GM12875 (cell line): ENCODE results near the gene RTEL1.

ENCODE experiments used
- H3K4me3 ChIP-seq: one replicate; pipeline ENCODE4 v1.5.1; 2011; ENCODE audit warnings: low read depth, low read length, control low read depth
- TF ChIP-seq, protein P1 (sequence below): IDR thresholded peaks from 2 replicates; pipeline ENCODE4 v1.5.1; 2011; ENCODE audit warnings: low read depth, mild to moderate bottlenecking, control low read depth, inconsistent platforms, low read length, moderate library complexity, borderline replicate concordance; ENCODE audit not compliant: insufficient read depth

Gene RTEL1

DNA sequence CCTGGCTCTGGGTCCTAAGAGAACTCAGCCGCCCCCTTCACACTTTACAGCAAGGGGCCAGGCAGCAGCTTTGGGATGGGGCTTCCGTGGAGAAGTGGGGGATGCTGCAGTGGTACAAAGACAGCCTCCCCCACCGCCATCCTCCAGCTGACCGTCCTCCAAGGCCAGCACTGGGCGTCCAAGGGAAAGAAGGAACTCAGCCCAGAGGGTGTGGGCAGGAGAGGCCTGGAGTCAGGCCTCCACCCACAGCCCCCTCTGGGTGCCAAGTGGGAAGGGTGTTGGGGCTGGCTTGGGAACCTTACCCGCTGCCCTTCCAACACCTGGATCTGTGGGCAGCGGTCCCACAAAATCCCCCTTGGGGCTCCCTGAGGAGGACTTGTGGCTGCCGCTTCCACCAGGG lies 18.0 kb upstream of the RTEL1 start:
- H3K4me3 ChIP-seq, result no peak overlapping the region
- TF ChIP-seq, protein P1, sequence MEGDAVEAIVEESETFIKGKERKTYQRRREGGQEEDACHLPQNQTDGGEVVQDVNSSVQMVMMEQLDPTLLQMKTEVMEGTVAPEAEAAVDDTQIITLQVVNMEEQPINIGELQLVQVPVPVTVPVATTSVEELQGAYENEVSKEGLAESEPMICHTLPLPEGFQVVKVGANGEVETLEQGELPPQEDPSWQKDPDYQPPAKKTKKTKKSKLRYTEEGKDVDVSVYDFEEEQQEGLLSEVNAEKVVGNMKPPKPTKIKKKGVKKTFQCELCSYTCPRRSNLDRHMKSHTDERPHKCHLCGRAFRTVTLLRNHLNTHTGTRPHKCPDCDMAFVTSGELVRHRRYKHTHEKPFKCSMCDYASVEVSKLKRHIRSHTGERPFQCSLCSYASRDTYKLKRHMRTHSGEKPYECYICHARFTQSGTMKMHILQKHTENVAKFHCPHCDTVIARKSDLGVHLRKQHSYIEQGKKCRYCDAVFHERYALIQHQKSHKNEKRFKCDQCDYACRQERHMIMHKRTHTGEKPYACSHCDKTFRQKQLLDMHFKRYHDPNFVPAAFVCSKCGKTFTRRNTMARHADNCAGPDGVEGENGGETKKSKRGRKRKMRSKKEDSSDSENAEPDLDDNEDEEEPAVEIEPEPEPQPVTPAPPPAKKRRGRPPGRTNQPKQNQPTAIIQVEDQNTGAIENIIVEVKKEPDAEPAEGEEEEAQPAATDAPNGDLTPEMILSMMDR, result no peak

DNA sequence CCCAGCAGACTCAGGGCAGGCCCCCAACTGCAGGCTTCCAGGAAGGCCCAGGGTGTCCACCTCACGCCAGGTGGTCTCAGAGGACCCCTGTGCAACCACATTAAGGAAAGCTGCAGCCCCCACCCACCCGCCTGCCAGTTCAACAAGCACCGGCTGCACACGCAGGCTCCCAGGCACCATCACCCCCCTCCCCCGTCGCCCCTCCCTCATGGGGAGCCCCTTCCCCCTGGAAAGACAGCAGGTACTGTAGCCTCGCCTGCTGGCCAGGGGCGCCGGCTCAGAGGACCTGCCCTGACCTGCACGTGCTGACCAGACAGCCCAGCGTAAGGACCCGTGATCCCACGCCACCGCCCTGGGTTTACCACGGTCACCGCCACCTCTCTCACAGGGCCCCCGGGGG lies 17.4 kb upstream of the RTEL1 start:
- peak overlapping the region; percentile 17 for H3K4me3 ChIP-seq

DNA sequence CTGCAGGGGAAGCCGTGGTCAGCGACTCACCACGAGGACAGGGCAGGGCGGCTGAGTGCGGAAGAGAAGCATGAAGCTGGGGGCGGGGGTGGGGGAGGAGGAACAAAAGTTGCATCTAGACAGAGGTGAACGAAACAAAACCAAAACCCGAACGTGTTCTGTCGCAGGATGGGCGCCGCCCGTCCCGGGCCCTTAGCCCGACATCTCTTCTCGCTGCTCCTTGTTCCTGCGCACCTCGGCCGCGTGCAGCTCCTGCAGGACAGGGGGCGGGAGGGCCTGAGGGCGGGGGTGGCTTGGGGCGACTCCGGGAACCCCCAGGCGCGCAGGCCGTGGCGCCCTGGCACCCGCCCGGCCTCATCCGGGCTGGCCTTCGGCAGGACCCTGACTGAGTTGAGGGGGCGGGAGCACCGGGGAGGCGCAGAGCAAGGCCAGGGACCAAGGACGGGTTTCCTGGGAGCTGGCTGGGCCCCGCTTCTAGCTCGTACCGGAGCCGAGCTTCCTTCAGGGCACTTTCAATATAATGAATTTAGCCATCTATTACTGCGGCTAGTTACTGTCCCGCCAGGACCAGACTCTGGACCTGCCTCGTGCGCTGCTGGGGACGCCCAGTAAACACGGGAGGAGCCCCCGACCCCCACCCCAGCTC lies 16.8 kb upstream of the RTEL1 start:
- TF ChIP-seq, protein P1, result no peak
- H3K4me3 ChIP-seq, result peak overlapping the region; percentile 46

DNA sequence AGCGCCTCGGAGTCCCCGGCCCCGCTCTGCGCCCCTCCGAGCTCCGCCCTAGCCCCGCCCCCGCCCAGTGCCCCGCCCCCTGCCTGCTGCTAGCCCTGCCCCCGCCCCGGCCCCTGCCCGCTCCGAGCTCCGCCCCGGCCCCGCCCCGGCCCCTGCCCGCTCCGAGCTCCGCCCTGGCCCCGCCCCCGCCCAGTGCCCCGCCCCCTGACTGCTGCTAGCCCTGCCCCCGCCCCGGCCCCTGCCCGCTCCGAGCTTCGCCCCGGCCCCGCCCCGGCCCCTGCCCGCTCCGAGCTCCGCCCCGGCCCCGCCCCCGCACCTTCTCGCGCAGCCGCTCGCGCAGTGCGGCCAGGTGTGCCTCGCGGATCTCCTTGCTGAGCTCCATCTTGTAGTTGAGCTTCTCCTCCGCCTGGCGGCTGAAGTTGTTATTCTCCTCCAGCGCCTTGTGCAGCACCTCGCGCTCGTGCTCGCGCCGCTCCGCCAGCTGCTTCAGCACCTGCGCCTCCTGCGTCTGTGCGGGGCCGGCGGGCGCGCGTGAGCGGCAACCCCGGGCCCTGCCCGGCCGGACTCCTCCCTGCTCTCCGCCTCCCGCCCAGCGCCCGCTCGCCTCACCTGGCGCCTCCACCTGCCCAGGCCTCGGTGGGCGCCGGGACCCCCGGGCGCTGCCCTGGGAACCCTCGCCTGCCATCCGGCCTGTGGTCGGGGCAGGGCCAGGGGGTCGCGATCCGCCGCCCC lies 16.2 kb upstream of the RTEL1 start:
- TF ChIP-seq, protein P1, result peak; percentile 54

DNA sequence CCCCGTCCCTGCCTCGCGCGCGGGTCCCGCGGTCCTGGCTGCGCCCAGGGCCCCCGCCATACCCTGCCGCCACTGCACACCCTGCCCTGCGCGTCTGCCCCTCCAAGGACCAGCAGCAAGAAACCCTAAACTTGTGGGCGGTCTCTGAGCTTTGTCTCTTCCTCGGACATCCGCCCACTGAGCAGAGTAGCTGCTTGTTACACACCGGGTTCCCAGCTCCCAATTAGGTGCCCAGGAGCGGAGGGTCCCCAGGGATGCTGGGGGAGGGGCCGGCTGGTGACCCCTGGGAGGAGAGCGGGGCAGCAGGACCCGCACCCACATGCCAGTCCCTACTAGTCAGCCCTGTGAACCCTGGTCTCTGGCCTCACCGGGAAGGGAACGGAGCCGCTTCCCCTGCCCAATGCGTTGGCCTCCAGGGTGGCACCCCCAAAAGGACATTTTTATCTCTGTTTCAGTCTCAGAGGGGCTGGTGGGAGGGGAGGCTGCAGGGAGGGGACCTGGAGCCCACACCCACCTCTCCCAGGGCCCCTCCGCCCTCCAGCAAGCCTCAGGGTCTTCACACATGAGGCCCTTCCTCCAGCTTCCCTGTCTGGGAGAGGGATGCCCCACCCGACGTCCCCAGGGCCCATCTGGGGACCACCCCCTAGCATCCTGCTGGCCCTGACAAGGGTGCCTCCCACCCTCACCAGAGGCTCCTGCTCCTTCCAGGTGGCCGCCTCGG lies 15.4 kb upstream of the RTEL1 start:
- TF ChIP-seq, protein P1, result no peak
- H3K4me3 ChIP-seq, result peak overlapping the region; percentile 40

More for the DNA sequence above, 16.2 kb upstream of the RTEL1 start:
- peak overlapping the region; percentile 46 for H3K4me3 ChIP-seq

DNA sequence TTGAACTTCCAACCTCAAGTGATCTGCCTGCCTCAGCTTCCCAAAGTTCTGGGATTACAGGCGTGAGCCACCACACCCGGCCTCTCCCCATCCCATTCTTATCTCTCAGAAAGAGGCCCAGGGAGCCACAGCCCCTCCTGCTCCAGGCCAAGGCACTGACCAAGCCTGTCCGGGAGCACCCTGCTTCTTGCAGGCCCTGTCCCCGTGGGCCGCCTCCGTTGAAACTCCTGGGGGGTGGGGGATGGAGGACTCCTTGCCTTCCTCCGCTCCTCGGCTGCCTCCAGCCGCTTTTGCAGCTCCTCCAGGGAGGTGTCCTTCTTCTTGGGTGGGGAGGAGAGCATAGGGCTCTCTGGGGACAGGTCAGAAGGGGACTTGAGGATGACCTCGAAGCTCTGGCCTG lies 14.6 kb upstream of the RTEL1 start:
- TF ChIP-seq, protein P1, result no peak
- no peak overlapping the region for H3K4me3 ChIP-seq

DNA sequence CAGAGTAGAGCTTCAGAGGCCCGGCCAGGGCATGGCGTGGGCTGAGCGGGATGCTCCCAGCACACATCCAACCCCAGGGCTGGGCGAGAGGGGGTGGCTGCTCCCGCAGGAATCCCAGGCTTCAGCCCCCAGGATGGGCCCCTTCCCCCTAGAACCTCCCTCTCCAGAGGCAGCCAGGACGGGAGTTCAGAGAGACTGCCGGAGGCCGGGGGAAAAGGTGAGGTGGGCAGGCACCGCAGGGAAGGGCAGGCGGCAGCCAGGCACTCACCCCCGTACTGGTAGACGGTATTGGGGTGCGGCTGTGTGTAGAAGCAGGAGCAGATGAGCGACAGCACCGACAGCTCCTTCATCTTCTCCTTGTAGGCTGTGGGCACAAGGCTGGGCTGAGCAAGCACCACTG lies 14.2 kb upstream of the RTEL1 start:
- TF ChIP-seq, protein P1, result no peak
- no peak overlapping the region for H3K4me3 ChIP-seq
